NCI-H1694 treated with DMSO at 0.1 percent for 48 hours (cell line): Measurements from ENCODE around the gene STAC.

Experiments
- DNase-seq: peaks from one replicate; lab custom pipeline; 2025; lab: John Stamatoyannopoulos, UW

The STAC gene

GRCh38 chr3:36591959-36592358, 211.7 kb downstream of the STAC start:
- no peak for DNase-seq

- DNase-seq: no peak
These were observed 215.2 kb downstream of the STAC start for GRCh38 chr3:36595511-36595910.

GRCh38 chr3:36596419-36596818, 216.1 kb downstream of the STAC start:
- no peak for DNase-seq

GRCh38 chr3:36597422-36597821, 217.1 kb downstream of the STAC start:
- no peak for DNase-seq
